NT2/D1 (cell line): ENCODE measurements around the gene FAM174C.

Source experiments
- DNase-seq: peaks from one replicate; pipeline ENCODE4 v3.0.0-alpha.2; 2011; ENCODE audit warnings: low read depth, low spot score
- H3K27me3 ChIP-seq: 2 replicates; pipeline ENCODE4 v1.6.0; 2011; ENCODE audit warnings: mild to moderate bottlenecking; ENCODE audit not compliant: insufficient read length, insufficient read depth
- H3K36me3 ChIP-seq: 2 replicates; pipeline ENCODE4 v1.6.1; 2011; ENCODE audit warnings: mild to moderate bottlenecking, low read length, mixed read lengths; ENCODE audit not compliant: insufficient read depth, insufficient read length
- H3K4me1 ChIP-seq: 2 replicates; pipeline ENCODE4 v1.5.1; 2011; ENCODE audit not compliant: insufficient read depth, insufficient read length
- H3K4me3 ChIP-seq: 2 replicates; pipeline ENCODE4 v1.5.1; 2011; ENCODE audit warnings: low read depth; ENCODE audit not compliant: insufficient read length
- H3K9ac ChIP-seq: 2 replicates; pipeline ENCODE4 v1.6.0; 2011; ENCODE audit warnings: low read depth; ENCODE audit not compliant: insufficient read length
- H3K9me3 ChIP-seq: 2 replicates; pipeline ENCODE4 v1.5.1; 2011; ENCODE audit warnings: mild to moderate bottlenecking, low read length; ENCODE audit not compliant: insufficient read depth
- SUZ12 ChIP-seq: IDR thresholded peaks from 2 replicates; pipeline ENCODE4 v1.6.1; 2011; ENCODE audit not compliant: insufficient read length, insufficient read depth; ENCODE audit errors: extremely low read depth
- YY1 ChIP-seq: IDR thresholded peaks from 2 replicates; pipeline ENCODE4 v1.6.1; 2011; ENCODE audit not compliant: insufficient read length, insufficient read depth
- ZNF274 ChIP-seq: IDR thresholded peaks from 2 replicates; pipeline ENCODE4 v1.6.1; 2011; ENCODE audit warnings: mild to moderate bottlenecking, low read depth, low read length

FAM174C gene

DNA sequence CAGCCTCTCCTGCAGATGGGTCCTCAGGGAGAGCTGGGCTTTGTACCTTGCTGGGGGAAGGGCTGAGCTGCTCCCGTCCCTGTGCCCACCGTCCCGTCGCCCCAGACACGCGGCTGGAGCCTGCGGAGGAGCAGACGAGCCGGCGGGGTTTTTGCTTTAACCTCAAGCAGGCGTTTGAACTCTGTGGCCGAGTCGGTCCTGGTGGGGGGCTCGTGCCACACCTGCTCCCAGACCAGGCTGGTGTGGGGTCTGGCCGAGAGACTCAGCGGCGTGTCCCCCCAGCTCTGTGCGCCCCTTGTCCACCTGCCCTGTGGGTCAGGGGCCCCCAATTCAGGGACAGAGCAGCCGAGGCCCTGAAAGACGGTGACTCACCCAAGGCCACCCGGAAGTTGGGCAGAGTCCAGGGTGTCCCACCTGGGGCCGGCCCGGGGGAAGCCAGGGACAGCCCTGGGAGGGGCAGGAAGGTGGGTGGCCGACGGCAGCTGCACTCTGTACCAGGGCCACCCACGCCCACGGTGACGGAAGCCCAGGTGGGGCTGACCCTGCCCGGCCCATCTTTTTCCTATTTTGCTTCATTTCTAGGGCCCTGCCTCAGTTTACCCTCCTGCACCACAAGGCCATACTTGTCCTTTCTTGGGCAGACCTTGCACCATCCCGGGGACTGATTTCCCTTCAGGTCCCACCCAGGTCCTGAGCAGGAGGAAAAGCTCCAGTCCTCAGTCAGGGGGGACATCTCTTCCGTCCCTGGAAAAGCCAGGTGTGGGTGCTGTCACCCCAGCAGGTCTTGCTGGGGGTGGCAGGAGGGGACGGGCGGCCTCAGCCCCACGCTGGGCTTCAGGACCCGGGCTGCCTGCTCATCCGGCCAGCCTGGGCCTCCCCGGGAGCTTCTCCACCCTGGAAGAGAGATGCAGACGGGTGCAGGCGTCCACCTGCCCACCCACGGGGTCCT lies 15.6 kb downstream of the FAM174C start:
- Histone ChIP-seq H3K9ac (no peak overlapping the region), H3K9me3 (no peaks in the 10 kb centered on the region), H3K4me3 (no peak overlapping the region), H3K36me3 (peaks cover 8% of the 10 kb centered on the region), H3K4me1 (peaks cover 30% of the 10 kb centered on the region), H3K27me3 (no peaks in the 10 kb centered on the region)
- no peak for DNase-seq
- TF ChIP-seq SUZ12 = no peak

DNA sequence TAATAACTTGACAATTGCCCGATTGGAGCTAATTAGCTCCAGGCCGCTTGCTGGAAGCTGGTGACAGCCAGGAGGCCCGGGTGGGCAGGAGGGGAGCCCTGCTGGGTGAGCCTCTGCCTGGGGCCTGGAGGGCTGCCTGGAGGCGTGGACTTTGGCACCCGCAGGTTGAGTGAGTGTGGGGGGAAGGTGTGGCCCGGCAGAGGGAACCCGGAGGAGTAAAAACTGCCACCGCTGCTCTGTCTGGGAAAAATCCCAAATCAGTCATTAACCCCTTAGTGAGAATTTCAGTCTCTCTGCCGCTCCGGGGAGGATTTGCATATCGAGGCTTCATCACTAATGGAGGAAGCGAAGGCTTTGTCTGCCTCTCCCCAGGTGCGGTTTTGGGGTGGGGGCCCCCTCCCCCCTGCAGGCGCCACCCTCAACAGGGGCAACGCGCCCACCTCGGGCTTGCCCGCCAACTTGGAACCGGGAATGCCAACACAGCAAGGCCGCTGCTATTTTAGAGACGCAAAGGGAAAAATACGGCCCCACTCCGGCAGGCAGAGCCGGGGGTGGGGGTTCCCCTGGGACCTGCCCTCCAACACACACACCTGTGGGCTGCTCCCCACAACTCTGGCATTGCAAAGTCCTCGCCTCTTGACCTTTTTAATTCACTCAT lies 16.6 kb downstream of the FAM174C start:
- H3K4me3 ChIP-seq = no peak overlapping the region

GRCh38 chr19:1292419-1293151 lies 17.3 kb downstream of the FAM174C start:
- no peaks in the 10 kb centered on the region for H3K9me3 ChIP-seq
- DNase-seq = no peak
- H3K27me3 ChIP-seq = no peaks in the 10 kb centered on the region
- peaks cover 18% of the 10 kb centered on the region for H3K36me3 ChIP-seq
- H3K4me1 ChIP-seq = peaks cover 28% of the 10 kb centered on the region
- H3K4me3 ChIP-seq = no peak overlapping the region
- no peak for TF ChIP-seq SUZ12
- TF ChIP-seq YY1 = no peak
- TF ChIP-seq ZNF274 = no peak
- peak overlapping the region; percentile 5 for H3K9ac ChIP-seq

More for the DNA sequence above, 16.6 kb downstream of the FAM174C start:
- Histone ChIP-seq H3K4me1 (peaks cover 28% of the 10 kb centered on the region), H3K36me3 (peaks cover 13% of the 10 kb centered on the region), H3K9ac (no peak overlapping the region), H3K27me3 (no peaks in the 10 kb centered on the region), H3K9me3 (no peaks in the 10 kb centered on the region)
- TF ChIP-seq ZNF274 (no peak), YY1 (no peak), SUZ12 (no peak)
- DNase-seq = no peak

DNA sequence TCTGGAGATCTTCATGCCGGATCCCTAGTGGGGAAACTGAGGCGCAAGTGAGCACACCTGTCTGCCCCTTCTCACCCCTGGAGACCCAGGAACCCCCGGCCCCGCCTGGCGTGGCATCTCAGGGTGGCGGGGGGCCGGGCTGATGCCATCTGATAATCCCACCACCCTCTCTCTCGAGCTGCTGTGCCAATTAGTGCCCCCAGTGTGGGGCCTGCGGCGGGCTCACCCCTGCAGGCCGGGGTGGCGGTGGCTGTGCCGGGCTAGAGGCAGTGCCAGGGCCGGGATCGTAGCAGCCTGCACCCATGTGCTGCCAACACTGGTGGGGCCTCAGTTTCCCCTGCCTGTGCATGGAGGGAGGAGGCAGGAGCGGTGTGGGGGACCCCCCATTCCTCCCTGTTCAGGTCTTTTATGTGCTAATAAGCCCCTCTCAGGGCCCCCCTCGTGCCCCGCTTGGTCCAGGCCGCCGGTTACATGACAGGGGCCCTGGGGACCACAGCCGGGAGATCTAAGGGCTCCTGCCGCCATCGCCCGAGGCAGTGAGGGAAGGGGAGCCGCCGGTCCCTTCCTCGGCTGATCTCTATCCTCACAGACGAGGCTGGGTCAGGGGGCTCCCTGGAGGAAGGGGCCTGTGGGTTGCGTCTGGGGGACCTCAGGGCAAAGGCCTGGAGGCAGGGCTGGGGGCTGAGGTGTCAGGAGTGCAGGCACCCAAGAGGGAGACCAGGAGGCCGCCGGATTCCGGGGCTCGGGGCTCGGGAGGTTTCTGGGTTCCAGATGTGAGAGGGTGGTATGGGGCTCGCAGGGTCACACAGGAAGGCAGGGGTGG lies 18.7 kb downstream of the FAM174C start:
- Histone ChIP-seq H3K9ac (no peak overlapping the region), H3K4me1 (peaks cover 28% of the 10 kb centered on the region), H3K36me3 (peaks cover 25% of the 10 kb centered on the region), H3K9me3 (no peaks in the 10 kb centered on the region), H3K4me3 (no peak overlapping the region), H3K27me3 (no peaks in the 10 kb centered on the region)
- no peak for DNase-seq
- TF ChIP-seq ZNF274 = no peak
- no peak for TF ChIP-seq SUZ12
- TF ChIP-seq YY1 = no peak

- Histone ChIP-seq H3K4me1 (peaks cover 24% of the 10 kb centered on the region), H3K27me3 (no peaks in the 10 kb centered on the region)
- TF ChIP-seq SUZ12 (no peak), ZNF274 (no peak)
These were observed 19.4 kb downstream of the FAM174C start for GRCh38 chr19:1294688-1295087.

GRCh38 chr19:1295169-1296012 lies 20.1 kb downstream of the FAM174C start:
- peaks cover 29% of the 10 kb centered on the region for H3K36me3 ChIP-seq
- peaks cover 19% of the 10 kb centered on the region for H3K4me1 ChIP-seq
- H3K9me3 ChIP-seq = no peaks in the 10 kb centered on the region
- DNase-seq = no peak
- H3K4me3 ChIP-seq = no peak overlapping the region
- TF ChIP-seq ZNF274 = no peak
- H3K27me3 ChIP-seq = no peaks in the 10 kb centered on the region
- no peak overlapping the region for H3K9ac ChIP-seq

More at GRCh38 chr19:1294688-1295087, 19.4 kb downstream of the FAM174C start:
- peaks cover 27% of the 10 kb centered on the region for H3K36me3 ChIP-seq
- no peak for DNase-seq
- H3K9me3 ChIP-seq = no peaks in the 10 kb centered on the region
- H3K4me3 ChIP-seq = no peak overlapping the region
- H3K9ac ChIP-seq = no peak overlapping the region
